Endometrial microvascular endothelial cells (primary cell): Measurements from ENCODE around the gene SMG1. TPM values are rescaled to one million over a fixed set of nuclear protein-coding genes. Genes with fewer than 3 reads are reported as not detected.
"Not testable (repeated sequence)": the region's sequence is repeated elsewhere in the genome, so short reads cannot be mapped to it uniquely, and the experiment has no call there.

Source experiments
- in situ Hi-C: cut with HindIII; loops from 2 replicates; pipeline ENCODE4 v1.10.0; 2017; ENCODE audit warnings: low sequenced_read_pairs, low pct_unique_long_range_greater_than_20kb; ENCODE audit errors: inconsistent ontology term
- total RNA-seq: library from RNA; depleted of rRNA; stranded (reverse); fragments of >200 nt; gene quantifications from one replicate; pipeline ENCODE4 v1.2.3, GENCODE V29; 2015; ENCODE audit errors: inconsistent ontology term

The SMG1 gene
- total RNA-seq, 1 donor from 2014 or later, result 30.9 TPM

DNA sequence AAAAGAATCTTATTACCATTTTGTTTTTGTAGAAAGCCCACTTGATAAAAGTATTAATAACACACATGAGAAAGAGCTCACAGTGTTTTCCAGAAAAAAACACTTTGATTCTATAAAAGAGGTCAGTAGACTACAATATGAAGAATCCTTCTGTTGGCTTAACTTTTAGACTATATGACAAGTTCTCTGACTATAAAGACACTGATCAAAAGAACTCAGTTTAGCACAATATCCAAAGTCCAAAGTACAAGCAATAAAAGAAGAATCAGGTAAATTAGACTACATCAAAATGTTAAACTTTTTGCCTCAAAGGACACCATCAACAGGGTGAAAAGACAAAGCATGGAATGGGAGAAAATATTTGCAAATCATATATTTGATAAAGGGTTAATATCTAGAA is 11.2 kb upstream of the SMG1 start:
- in situ Hi-C loops, result no loop called here

GRCh38 chr16:18936727-18937340 is 10.6 kb upstream of the SMG1 start:
- in situ Hi-C loops, result no loop called here

DNA sequence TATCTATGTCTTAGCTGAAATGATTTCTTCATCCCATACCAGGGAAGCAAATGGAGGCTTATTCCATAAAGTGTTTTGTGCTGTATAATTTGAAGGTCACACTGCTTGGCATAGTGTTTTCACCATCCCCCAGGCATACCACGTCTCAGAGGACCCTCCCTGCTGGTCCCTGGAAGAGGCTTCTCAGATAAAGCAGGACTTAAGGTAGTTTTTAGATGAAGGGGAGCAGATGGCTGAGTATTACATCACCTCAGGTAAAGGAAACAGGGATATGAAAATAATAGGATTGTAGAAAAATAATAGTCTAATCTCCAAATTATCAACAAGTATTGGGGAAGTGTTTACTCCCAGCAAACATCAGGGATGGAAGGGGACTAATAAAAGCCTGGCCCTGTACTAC is 7.3 kb upstream of the SMG1 start:
- in situ Hi-C loops, result no loop called here

DNA sequence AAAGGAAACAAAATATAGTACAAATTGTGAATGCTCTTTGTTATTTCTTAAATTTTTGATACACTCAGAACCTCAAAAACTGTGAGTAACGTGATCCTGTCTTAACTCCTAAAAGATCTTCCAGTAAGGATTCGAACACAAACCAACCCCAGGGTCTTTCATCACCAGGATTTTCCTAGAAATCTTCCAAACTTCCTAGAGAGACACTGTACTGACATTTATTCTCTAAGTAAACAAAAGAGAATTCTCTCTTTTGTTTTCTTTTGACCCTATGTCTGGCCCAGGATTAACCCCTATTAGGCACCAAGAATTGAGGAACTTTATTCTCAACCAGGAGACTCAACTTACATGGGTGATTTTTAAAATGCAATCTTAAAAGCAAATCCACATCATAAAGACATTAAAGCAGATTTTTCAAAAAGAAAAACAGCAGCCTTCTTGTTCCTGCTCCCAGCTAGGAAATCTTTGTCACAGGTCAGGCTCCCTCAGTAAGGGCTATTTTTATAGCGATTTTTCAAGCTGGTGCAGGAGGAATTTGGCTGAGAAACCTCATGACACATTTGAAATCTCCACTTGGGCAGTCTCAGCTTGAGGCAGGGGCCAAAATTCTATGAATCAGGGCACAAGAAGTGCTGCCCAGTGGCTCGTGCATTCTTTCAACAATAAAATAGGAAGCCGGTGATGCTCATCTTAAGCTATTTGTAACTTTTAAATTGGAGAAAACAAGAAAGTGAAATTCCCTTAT is 6.2 kb upstream of the SMG1 start:
- in situ Hi-C loops, result no loop called here

DNA sequence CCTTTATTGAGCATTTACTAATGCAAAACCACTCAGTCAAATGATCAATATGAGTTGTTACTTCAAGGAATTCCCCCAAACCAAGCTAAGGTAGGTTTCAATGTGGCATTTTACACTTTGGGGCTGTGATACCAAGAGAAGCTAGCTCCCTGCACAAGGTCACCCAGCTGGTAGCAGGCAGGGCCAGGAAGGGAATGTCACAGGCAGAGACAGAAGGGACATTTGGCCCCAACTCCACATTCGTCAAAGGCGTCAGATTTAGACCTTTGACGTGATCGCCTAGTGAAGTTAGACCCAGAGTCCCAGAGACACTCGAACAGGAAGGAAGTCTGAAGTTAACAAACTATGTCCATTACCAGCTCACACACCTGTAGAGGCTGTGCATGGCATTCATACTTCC is 5.5 kb upstream of the SMG1 start:
- in situ Hi-C loops, result no loop called here

DNA sequence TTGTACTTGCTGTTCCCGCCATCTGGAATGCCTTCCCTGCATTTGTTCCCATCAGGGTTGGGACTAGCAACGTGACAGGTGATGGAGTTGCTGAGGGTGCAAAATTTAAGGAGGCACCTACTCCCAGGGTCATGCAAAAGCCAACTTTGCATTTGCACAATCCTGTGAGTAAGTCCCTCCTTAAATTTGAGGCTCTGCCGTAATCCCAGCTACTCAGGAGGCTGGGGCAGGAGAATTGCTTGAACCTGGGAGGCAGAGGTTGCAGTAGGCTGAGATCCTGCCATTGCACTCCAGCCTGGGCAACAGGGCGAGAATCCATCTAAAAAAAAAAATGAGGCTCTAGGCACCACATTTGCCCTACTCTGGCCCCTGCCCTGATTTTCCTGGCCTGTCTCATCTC is 3.9 kb upstream of the SMG1 start:
- in situ Hi-C loops, result not testable (repeated sequence)

GRCh38 chr16:18928073-18928472 is 1.9 kb upstream of the SMG1 start:
- in situ Hi-C loops, result not testable (repeated sequence)

DNA sequence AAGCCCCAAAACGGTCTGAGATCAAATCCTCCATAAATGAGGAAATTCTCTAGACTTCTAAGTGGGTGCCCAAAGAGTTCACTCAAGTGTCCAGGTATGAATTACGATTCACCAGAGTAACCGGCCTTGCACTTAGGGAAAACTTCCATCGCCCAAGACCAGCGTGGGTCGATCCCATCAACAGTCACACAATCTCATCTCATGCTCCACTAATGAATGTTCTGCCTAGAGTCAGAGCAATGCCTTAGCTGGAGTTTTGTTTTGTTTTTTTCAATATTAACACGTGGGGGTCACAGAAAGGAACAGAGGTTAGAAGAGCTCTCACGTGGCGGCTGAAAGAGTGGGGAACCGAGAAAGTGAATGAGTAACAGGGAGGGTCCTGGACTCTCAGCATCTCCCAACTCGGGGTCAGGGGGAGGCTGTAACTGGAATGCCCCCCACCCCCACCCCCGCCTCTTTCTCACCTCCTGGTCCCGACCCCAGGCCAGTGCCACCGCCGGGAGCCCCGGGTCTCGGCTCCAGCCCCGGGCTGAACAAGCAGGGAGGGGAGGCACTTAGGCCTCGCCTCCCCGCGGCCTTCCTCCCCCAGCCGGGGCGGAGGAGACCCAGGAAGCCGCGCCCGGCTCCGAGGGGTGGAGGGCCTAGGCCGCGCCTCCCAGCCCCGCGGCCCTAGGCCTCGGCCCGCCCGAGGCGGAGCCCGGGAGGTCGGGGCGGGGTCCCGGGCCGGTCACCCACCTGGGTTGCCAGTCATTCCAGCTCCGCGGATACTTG is 808 bp downstream of the SMG1 start:
- in situ Hi-C loops, result not testable (repeated sequence)

DNA sequence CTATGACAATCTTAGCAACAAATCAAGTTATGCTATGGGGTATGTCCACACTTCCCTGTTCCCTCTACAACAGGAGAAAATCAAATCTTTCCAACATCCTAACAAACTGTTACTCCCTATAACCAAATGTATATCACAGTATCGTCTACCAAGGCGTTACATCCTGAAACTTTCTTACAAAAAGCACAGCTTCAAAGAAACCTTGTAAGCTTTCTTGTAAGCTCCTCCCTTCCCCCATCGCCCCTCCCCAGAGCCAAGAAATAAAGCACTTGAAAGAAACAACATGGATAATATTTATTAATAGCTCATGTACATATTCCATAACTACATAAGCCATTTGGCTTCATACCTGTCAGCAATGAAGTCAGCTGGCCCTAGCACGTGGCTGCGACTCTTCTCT is 2.3 kb downstream of the SMG1 start:
- in situ Hi-C loops, result not testable (repeated sequence)

DNA sequence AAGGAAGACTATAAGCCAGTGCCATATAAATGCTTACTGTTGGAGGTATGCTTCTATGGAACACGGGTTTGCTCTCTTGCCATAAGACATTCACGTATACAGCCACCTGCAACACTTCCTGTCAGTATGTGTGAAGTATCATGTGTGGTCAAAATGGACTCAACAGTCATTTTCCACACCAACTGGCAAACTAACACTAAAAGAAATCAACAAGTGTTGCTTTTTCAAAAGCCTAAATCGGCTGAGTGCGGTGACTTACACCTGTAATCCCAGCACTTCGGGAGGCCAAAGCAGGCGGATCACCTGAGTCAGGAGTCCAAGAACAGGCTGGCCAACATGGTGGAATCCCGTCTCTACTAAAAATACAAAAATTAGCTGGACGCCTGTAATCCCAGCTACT is 3.1 kb downstream of the SMG1 start:
- in situ Hi-C loops, result not testable (repeated sequence)

DNA sequence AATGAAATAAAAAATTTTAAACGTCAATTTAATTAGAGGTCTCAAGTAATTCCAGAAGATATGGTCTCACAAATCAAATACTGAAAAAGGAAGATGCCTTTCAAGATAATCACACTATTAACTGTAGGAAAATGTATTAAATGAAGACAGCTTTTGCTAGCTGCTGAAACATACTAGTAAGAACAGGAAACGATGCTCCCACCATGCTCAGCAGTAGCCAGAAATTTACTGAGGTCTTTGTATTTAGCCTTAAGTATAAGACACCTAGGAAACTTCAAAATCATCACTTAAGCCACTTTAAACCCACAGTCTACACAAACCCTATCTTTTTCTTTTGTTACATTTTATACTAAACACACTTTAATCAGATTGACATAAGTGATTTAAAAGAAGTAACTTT is 16.6 kb downstream of the SMG1 start:
- in situ Hi-C loops, result not testable (repeated sequence)

- in situ Hi-C loops, result not testable (repeated sequence)
Observed at GRCh38 chr16:18908716-18909115, 17.5 kb downstream of the SMG1 start.

- in situ Hi-C loops, result not testable (repeated sequence)
Observed at GRCh38 chr16:18902778-18903177, 23.4 kb downstream of the SMG1 start.

DNA sequence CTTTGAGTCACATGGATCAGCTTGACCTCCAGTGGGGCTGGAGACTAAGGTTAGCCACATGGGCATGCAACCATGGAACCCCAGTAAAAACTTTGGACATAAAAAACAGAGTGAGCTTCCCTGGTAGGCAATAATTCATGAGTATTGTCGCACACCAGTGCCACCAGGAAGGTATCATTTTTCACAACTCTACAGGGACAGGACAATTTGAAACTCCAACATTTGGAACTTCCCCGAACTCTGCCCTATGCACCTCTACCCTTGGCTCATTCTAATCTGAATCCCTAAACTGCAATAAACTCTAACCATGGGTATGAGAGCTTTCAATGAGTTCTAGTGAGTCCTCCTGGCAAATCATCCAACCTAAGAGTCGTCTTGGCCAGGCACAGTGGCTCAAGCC is 24.2 kb downstream of the SMG1 start:
- in situ Hi-C loops, result not testable (repeated sequence)

GRCh38 chr16:18901194-18901593 is 25.0 kb downstream of the SMG1 start:
- in situ Hi-C loops, result not testable (repeated sequence)

DNA sequence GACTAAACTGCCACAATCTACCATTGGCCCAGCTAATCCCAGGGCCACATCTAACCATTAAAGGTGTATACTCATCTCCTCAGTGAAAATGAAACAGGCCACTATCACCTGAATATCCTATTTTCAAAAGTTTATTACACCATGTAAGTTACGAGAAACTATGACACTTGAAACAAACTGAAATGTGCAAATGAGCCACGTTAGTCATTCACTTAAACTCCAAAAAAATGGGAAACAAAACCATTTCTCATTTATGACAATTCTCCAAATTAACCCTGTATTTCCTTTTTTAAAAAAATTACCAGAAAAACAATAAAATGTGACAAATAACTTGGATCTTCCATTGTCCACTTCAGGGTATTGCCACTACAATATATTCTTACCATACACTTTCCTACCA is 41.8 kb downstream of the SMG1 start:
- in situ Hi-C loops, result not testable (repeated sequence)

DNA sequence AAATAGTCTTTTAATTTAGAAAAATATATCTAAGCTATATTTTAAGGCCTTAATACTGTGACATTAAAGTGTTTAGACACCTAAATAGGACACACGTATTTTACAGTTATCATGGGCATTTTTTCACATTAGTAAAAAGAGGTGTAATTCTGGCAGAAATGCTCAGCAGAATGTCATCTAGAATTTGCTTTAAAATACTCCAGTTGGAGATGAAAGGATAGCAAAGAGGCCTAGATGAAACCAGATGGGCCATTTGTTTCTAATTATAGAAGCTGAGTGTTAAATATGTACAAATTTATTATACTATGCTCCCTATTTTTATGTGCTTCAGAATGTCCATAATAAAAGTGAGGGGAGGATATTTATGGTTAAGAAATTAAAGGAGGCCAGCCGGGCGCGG is 48.5 kb downstream of the SMG1 start:
- in situ Hi-C loops, result not testable (repeated sequence)

GRCh38 chr16:18877259-18877658 is 48.9 kb downstream of the SMG1 start:
- in situ Hi-C loops, result not testable (repeated sequence)

- in situ Hi-C loops, result not testable (repeated sequence)
Observed at GRCh38 chr16:18876301-18876700, 49.9 kb downstream of the SMG1 start.
